Body of pancreas (tissue), 4 donors: ENCODE data around the gene HAVCR2. TPM values are rescaled to one million over a fixed set of nuclear protein-coding genes. Genes with fewer than 3 reads are reported as not detected.
"Not testable (repeated sequence)": the region's sequence is repeated elsewhere in the genome, so short reads cannot be mapped to it uniquely, and the experiment has no call there.

Experiments
- ATAC-seq: fragments of 150-250 bp; one replicate; pipeline ENCODE4 v1.9.1; 2016
- DNase-seq, 4 donors: peaks; one replicate each; pipeline ENCODE4 v3.0.0-alpha.2; 2019
- H3K27ac ChIP-seq, 4 donors: fragments of 200-600 bp; sonication (generic); 1 replicate in 3 of 4; 2 replicates in 1 of 4; pipeline versions ENCODE4 v1.5.1 to v1.6.1; 2016 to 2019; ENCODE audit warnings: mild to moderate bottlenecking in 1 of 4, mixed read lengths in 1 of 4, moderate library complexity in 1 of 4
- H3K27me3 ChIP-seq, 2 donors: fragments of 200-600 bp; sonication (generic); one replicate each; pipeline ENCODE4 v1.6.0; 2016; ENCODE audit warnings: mild to moderate bottlenecking in 1 of 2
- H3K36me3 ChIP-seq, 2 donors: fragments of 200-600 bp; sonication (generic); replicated peaks in 1 of 2; 2 replicates each; pipeline ENCODE4 v1.5.1; 2016; ENCODE audit warnings: low read depth in 2 of 2; ENCODE audit not compliant: insufficient read depth in 1 of 2
- H3K4me1 ChIP-seq: fragments of 200-600 bp; sonication (generic); one replicate; pipeline ENCODE4 v1.6.0; 2016
- H3K4me3 ChIP-seq, 2 donors: fragments of 200-600 bp; sonication (generic); 1 replicate in 1 of 2; 2 replicates in 1 of 2; pipeline ENCODE4 v1.5.1; 2016 to 2019
- H3K9me3 ChIP-seq, 3 donors: fragments of 200-600 bp; sonication (generic); 1 replicate in 2 of 3; 2 replicates in 1 of 3; pipeline ENCODE4 v1.5.1; 2016
- POLR2A ChIP-seq, 3 donors: fragments of 450-650 bp; IDR thresholded peaks; one replicate each; pipeline ENCODE4 v1.6.1; 2016; ENCODE audit warnings: antibody characterized with exemption in 3 of 3, mild to moderate bottlenecking in 2 of 3
- WGBS, 2 donors: methylation state at CpG; one replicate each; pipeline ENCODE4 v1.1.5; 2017; 5-methylcytosine and 5-hydroxymethylcytosine counted together
- intact Hi-C: fragments of 100-400 bp; cut with DNase I; formaldehyde crosslinking; loops from one replicate; pipeline ENCODE4 v1.15.1; 2023
- total RNA-seq, 2 donors: library from RNA; depleted of rRNA; stranded (reverse); fragments of >200 nt; gene quantifications; one replicate each; pipeline ENCODE4 v1.1.0, GENCODE V29; 2016
- TF ChIP-seq, protein P1 (sequence below), 7 experiments: fragments of 450-650 bp in 4 of 7; fragments of 200-600 bp in 3 of 7; sonication (generic) in 3 of 7; IDR thresholded peaks; one replicate each; pipeline ENCODE4 v1.5.1; 2016 to 2019; ENCODE audit warnings: antibody characterized with exemption in 7 of 7

Gene HAVCR2
- total RNA-seq, 2 donors from 2014 or later: 2.3 to 12.2 TPM

DNA sequence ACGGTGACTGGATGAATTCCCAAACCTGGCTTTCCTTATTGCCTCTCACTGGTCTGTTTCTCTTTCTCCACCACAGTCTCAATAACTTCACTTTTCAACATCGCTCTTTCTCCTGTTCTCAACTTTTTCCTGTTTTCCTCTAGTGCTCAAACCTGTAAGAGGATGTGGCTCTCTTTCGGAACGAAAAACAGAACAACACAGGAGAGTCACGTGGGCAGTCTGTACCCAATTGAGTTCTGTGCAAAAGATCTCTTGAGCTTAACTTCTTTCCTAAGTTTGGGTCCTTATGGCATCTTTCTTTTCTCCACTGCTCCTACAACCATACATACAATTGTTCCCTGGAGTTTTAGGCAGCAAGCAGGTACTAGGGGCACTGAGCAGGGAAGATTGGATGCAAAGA lies 58.8 kb downstream of the HAVCR2 start:
- no peak for DNase-seq
- H3K36me3 ChIP-seq: no peaks in the 10 kb centered on the region
- ATAC-seq: no peak
- no peak for TF ChIP-seq POLR2A (IDR thresholded peaks at IDR 0.05)
- TF ChIP-seq, protein P1, sequence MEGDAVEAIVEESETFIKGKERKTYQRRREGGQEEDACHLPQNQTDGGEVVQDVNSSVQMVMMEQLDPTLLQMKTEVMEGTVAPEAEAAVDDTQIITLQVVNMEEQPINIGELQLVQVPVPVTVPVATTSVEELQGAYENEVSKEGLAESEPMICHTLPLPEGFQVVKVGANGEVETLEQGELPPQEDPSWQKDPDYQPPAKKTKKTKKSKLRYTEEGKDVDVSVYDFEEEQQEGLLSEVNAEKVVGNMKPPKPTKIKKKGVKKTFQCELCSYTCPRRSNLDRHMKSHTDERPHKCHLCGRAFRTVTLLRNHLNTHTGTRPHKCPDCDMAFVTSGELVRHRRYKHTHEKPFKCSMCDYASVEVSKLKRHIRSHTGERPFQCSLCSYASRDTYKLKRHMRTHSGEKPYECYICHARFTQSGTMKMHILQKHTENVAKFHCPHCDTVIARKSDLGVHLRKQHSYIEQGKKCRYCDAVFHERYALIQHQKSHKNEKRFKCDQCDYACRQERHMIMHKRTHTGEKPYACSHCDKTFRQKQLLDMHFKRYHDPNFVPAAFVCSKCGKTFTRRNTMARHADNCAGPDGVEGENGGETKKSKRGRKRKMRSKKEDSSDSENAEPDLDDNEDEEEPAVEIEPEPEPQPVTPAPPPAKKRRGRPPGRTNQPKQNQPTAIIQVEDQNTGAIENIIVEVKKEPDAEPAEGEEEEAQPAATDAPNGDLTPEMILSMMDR (IDR thresholded peaks at IDR 0.05): no peak
- H3K9me3 ChIP-seq: no peaks in the 10 kb centered on the region
- H3K27ac ChIP-seq: peak overlapping the region in 2 of 4 donors; percentile 14 to 39
- H3K4me1 ChIP-seq: peaks cover 10% of the 10 kb centered on the region
- H3K4me3 ChIP-seq: no peak overlapping the region
- WGBS, 2 donors: 47 to 68% methylated on average over 5 of the region's 5 CpGs
- intact Hi-C loops: no loop called here
- H3K27me3 ChIP-seq: no peaks in the 10 kb centered on the region

DNA sequence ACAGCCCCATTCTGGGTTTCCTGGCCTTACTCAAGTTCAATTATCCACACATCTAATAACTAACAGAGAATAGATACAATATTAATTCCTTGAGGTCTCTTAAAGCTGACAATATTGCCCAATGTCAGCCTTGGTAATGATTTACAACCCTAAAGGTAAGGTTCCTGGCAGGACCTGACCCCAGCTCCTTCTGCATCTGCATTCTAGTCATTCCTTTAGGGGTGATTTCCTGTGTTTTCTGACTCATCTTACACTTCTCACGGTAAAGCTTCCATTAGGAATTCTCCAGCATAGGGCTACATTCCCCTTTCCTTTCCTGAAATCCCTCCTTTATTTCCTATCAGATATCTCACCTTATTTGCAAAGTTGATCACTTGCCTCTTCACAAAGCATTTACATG lies 59.2 kb downstream of the HAVCR2 start:
- H3K36me3 ChIP-seq: no peaks in the 10 kb centered on the region
- 35 to 45% methylated on average over 1 of the region's 1 CpG for WGBS, 2 donors

GRCh38 chr5:157047898-157048297 lies 60.9 kb downstream of the HAVCR2 start:
- Histone ChIP-seq H3K9me3 (no peaks in the 10 kb centered on the region), H3K27me3 (no peaks in the 10 kb centered on the region), H3K36me3 (no peaks in the 10 kb centered on the region), H3K4me1 (peaks cover 10% of the 10 kb centered on the region), H3K27ac (no peak overlapping the region), H3K4me3 (no peak overlapping the region)
- ATAC-seq (no peak), DNase-seq (no peak)
- TF ChIP-seq POLR2A (IDR thresholded peaks at IDR 0.05): no peak
- TF ChIP-seq, protein P1 (IDR thresholded peaks at IDR 0.05): no peak
- 66 to 87% methylated on average over 5 of the region's 5 CpGs for WGBS, 2 donors
- intact Hi-C loops: no loop called here

More for the DNA sequence above, 59.2 kb downstream of the HAVCR2 start:
- no peak for ATAC-seq
- Histone ChIP-seq H3K9me3 (no peaks in the 10 kb centered on the region), H3K27ac (peak overlapping the region in 2 of 4 donors; percentile 14 to 39), H3K4me3 (no peak overlapping the region), H3K27me3 (no peaks in the 10 kb centered on the region), H3K4me1 (peaks cover 10% of the 10 kb centered on the region)
- intact Hi-C loops: no loop called here
- no peak for TF ChIP-seq POLR2A (IDR thresholded peaks at IDR 0.05)
- TF ChIP-seq, protein P1 (IDR thresholded peaks at IDR 0.05): no peak
- DNase-seq: no peak

DNA sequence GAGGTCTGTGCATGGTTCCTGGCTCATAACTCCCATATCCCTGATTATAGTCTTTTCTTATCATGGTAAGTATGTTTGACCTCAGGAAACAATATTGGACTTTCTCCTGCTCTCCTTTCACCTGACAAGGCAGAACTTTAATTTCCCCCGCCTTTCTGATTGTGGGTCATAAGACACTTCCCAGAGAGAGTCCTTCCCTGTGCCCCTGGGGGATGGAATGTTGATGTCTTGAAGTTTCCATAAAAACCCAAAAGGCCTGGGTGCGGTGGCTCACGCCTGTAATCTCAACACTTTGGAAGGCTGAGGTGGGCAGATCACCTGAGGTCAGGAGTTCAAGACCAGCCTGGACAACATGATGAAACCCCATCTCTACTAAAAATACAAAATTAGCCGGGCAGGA lies 61.8 kb downstream of the HAVCR2 start:
- ATAC-seq, H3K9me3 ChIP-seq, intact Hi-C loops, H3K36me3 ChIP-seq, H3K27ac ChIP-seq, H3K27me3 ChIP-seq, H3K4me3 ChIP-seq, DNase-seq: not testable (repeated sequence)
- 76 to 92% methylated on average over 4 of the region's 4 CpGs for WGBS, 2 donors
- peaks cover 10% of the 10 kb centered on the region for H3K4me1 ChIP-seq

GRCh38 chr5:157046041-157046440 lies 62.8 kb downstream of the HAVCR2 start:
- Histone ChIP-seq H3K27ac (peak overlapping the region in 3 of 4 donors; percentile 58 to 63 (median 60)), H3K27me3 (no peaks in the 10 kb centered on the region), H3K36me3 (no peaks in the 10 kb centered on the region), H3K4me1 (peaks cover 10% of the 10 kb centered on the region), H3K4me3 (no peak overlapping the region), H3K9me3 (no peaks in the 10 kb centered on the region)
- ATAC-seq (peak; percentile 96), DNase-seq (peak; percentile 33 to 82 (median 58))
- intact Hi-C loops: no loop called here
- WGBS, 2 donors: 40 to 48% methylated on average over 3 of the region's 3 CpGs
- no peak for TF ChIP-seq POLR2A (IDR thresholded peaks at IDR 0.05)
- TF ChIP-seq, protein P1 (IDR thresholded peaks at IDR 0.05): peak in 2 of 7 experiments; percentile 14 to 17
